ENCODE measurements around the gene NYAP2. TPM values are rescaled to one million over a fixed set of nuclear protein-coding genes. Genes with fewer than 3 reads are reported as not detected.

NYAP2 gene
- total RNA-seq, 2 donors from 2014 or later: 0.12 TPM; not detected in 1

DNA sequence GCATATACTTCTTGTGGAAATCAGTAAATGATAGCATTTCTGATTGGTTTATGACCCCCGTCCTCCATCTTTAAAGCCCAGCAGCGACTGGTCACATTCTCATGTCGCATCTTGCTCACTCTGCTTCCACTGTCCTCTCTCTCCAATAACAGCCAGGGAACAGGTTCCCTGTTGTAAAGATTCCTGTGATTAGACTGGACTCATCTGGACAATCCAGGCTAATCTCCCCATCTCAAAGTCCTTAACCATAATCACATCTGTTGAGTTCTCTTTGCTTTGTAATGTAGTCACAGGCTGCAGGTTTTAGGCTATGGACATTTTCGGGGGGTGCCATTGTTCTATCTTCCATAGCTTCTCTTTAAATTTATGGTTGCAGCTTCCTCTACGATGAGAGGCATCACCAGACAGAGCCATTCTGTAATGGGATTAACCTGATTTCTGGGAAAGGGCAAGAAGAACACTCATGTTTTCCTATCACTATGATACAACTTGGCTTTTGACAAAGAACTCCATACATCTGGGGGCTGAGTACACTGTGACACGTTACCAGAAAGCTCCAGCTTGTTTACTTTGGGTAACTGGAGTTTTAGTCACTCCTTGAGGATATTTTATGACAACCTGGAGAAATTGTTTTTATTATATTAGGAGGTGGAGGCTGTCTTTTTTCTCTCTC is 159.0 kb downstream of the NYAP2 start:
- ATAC-seq (no peak), DNase-seq (no peak)
- Mint-ChIP-seq H3K4me1 (no peaks in the 10 kb centered on the region), H3K27me3 (peaks cover 56% of the 10 kb centered on the region), H3K4me3 (no peak overlapping the region), H3K36me3 (ENCODE audit: low read depth) (peaks cover 2% of the 10 kb centered on the region), H3K27ac (no peak overlapping the region)
- no peaks in the 10 kb centered on the region for H3K9me3 ChIP-seq (ENCODE audit: control insufficient read depth, low read length, poor library complexity, severe bottlenecking)

DNA sequence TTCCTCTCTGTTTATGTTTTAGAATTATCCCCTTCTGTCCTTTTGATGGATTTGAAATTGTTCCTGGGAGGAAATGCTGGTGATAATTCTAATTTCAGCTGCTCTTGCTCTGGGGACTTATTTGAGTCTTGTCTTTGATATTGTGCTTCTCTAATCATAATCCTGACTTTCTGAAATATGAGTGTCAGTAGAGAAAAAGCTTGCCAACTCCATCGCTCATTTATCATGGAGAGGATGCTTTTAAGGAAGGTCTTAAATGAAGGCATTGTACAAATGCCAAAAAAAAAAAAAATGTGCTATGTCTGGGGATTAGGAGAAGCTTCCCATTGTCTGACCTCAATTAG is 159.5 kb downstream of the NYAP2 start:
- H3K4me1 Mint-ChIP-seq: no peaks in the 10 kb centered on the region
- no peaks in the 10 kb centered on the region for H3K9me3 ChIP-seq (ENCODE audit: control insufficient read depth, low read length, poor library complexity, severe bottlenecking)
- H3K27me3 Mint-ChIP-seq: peaks cover 58% of the 10 kb centered on the region
- peaks cover 2% of the 10 kb centered on the region for H3K36me3 Mint-ChIP-seq (ENCODE audit: low read depth)
- ATAC-seq (no peak), DNase-seq (no peak)
- H3K27ac Mint-ChIP-seq: no peak overlapping the region
- no peak overlapping the region for H3K4me3 Mint-ChIP-seq

DNA sequence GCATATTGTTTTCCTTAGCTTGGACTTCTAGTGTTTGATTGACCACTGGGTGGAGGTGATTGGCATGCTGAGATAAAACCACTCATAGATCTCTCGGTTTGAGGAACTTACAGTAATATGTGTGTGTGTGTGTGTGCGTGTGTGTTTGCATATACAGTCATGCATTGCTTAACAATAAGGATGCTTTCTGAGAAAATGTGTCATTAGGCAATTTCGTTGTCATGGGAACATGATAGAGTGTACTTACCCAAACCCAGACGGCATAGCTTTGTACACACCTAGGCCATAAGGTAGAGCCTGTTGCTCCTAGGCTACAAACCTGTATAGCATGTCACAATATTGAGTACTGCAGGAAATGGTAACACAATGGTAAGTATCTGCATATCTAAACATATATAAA is 167.3 kb downstream of the NYAP2 start:
- Mint-ChIP-seq H3K36me3 (ENCODE audit: low read depth) (no peaks in the 10 kb centered on the region), H3K27ac (no peak overlapping the region), H3K27me3 (peaks cover 24% of the 10 kb centered on the region), H3K4me3 (no peak overlapping the region), H3K4me1 (no peaks in the 10 kb centered on the region)
- no peak for DNase-seq
- no peaks in the 10 kb centered on the region for H3K9me3 ChIP-seq (ENCODE audit: control insufficient read depth, low read length, poor library complexity, severe bottlenecking)
- ATAC-seq: no peak

DNA sequence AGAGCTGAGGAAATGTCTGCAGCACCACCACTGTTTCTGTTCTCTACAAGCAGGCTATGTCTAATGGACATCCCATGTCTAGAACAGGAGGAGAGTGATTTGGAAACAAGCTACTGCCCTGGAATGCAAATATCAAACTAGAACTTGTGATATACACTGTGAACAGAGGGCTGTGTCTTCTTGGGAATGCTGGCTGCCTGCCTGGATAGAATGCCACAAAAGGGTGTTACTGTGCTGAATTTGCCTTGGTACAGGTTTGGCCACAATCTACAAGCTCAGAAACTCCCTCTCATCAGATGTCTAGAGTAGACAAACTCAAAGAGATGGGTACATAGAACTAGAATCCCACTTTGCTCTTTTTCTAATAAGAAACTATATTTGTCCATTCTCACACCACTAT is 170.5 kb downstream of the NYAP2 start:
- Mint-ChIP-seq H3K27me3 (peaks cover 12% of the 10 kb centered on the region), H3K36me3 (ENCODE audit: low read depth) (no peaks in the 10 kb centered on the region)

DNA sequence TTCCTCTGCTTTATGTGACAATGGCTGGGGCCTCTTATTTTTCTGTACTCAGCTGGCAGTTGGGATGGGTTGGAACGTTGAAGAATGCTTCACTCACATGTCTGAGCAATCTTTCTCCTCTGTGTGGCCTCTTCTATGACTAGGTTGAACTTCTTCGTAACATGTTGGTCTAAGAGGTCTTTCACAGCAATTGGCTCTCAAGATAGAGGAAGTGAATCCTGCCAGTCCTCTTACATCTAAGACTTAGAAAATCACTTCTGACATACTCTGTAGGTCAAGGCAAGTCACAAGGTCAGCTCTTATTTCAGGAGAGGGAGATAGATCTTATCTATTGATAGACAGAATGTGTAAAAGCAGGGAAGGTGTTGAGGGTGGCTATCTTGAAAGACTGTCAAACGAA is 174.1 kb downstream of the NYAP2 start:
- no peak overlapping the region for H3K27ac Mint-ChIP-seq

More for the DNA sequence above, 170.5 kb downstream of the NYAP2 start:
- no peaks in the 10 kb centered on the region for H3K4me1 Mint-ChIP-seq
- no peak overlapping the region for H3K27ac Mint-ChIP-seq
- ATAC-seq (no peak), DNase-seq (no peak)
- no peak overlapping the region for H3K4me3 Mint-ChIP-seq
- no peaks in the 10 kb centered on the region for H3K9me3 ChIP-seq (ENCODE audit: control insufficient read depth, low read length, poor library complexity, severe bottlenecking)

DNA sequence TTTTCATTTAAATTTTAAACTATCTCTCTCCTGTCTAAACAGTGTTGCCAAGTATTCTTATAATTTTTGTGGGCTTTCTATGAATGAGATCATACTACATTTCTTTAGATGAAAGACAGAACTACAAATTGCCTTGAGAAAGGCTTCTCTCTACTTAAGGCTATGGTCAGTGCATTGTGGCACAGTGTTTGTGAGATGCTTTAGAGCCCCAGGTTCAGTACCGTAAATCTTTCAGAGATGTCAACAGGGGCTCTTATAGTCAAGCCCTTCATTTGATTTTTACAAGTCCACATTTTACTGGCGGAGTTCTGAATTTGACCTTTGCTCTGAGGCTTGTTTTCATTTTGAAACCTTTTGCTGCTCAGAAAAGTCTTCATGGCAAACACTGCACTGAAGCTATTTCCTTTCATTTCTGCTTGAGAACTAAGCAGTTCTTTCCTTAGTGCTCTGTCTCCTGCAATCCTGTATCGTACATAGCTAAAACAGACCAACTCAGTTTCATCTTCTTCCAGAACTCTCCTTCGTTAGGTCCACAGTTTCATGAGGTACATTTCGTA is 175.2 kb downstream of the NYAP2 start:
- Mint-ChIP-seq H3K4me1 (no peaks in the 10 kb centered on the region), H3K4me3 (no peak overlapping the region), H3K27me3 (peaks cover 26% of the 10 kb centered on the region), H3K36me3 (ENCODE audit: low read depth) (no peaks in the 10 kb centered on the region), H3K27ac (no peak overlapping the region)
- no peak for DNase-seq
- no peak for ATAC-seq
- no peaks in the 10 kb centered on the region for H3K9me3 ChIP-seq (ENCODE audit: control insufficient read depth, low read length, poor library complexity, severe bottlenecking)

More for the DNA sequence above, 174.1 kb downstream of the NYAP2 start:
- H3K36me3 Mint-ChIP-seq (ENCODE audit: low read depth): no peaks in the 10 kb centered on the region
- no peaks in the 10 kb centered on the region for H3K4me1 Mint-ChIP-seq
- DNase-seq: no peak
- H3K27me3 Mint-ChIP-seq: peaks cover 17% of the 10 kb centered on the region
- ATAC-seq: no peak
- H3K9me3 ChIP-seq (ENCODE audit: control insufficient read depth, low read length, poor library complexity, severe bottlenecking): no peaks in the 10 kb centered on the region
- H3K4me3 Mint-ChIP-seq: no peak overlapping the region

DNA sequence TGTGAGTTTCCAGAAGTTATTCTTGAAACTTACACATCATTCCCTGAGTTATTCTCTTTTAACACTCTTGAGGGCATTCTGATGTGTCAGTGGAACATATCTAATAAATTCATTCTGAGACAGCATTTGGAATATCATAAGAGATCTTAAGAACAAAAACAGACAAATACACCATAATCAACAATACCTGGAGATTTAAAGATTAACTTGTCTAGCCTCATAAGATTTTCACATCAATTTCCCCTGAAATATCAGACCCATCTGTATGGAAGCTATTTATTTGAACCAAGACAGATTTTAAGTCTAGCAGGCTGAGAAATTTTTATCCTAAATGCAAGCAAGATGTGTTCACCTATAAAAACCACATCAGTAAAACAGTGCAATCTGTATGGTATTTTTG is 181.6 kb downstream of the NYAP2 start:
- H3K27ac Mint-ChIP-seq: no peak overlapping the region
- DNase-seq (no peak), ATAC-seq (no peak)
- no peaks in the 10 kb centered on the region for H3K4me1 Mint-ChIP-seq
- no peaks in the 10 kb centered on the region for H3K36me3 Mint-ChIP-seq (ENCODE audit: low read depth)
- H3K9me3 ChIP-seq (ENCODE audit: control insufficient read depth, low read length, poor library complexity, severe bottlenecking): no peaks in the 10 kb centered on the region
- no peak overlapping the region for H3K4me3 Mint-ChIP-seq
- peaks cover 30% of the 10 kb centered on the region for H3K27me3 Mint-ChIP-seq

DNA sequence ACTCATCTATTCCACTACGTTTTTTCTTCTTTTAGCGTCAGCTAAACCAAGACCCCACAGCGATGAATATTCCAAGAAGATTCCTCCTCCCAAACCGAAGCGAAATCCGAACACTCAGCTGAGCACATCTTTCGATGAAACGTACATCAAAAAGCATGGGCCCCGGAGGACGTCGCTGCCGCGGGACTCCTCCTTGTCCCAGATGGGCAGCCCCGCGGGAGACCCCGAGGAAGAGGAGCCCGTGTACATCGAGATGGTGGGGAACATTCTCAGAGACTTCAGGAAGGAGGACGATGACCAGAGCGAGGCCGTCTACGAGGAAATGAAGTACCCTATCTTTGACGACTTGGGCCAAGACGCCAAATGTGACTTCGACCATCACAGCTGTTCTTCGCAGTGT is 182.4 kb downstream of the NYAP2 start:
- Mint-ChIP-seq H3K36me3 (ENCODE audit: low read depth) (no peaks in the 10 kb centered on the region), H3K27ac (no peak overlapping the region), H3K4me1 (no peaks in the 10 kb centered on the region), H3K27me3 (peaks cover 32% of the 10 kb centered on the region), H3K4me3 (no peak overlapping the region)
- ATAC-seq: no peak
- DNase-seq: no peak
- H3K9me3 ChIP-seq (ENCODE audit: control insufficient read depth, low read length, poor library complexity, severe bottlenecking): no peaks in the 10 kb centered on the region

DNA sequence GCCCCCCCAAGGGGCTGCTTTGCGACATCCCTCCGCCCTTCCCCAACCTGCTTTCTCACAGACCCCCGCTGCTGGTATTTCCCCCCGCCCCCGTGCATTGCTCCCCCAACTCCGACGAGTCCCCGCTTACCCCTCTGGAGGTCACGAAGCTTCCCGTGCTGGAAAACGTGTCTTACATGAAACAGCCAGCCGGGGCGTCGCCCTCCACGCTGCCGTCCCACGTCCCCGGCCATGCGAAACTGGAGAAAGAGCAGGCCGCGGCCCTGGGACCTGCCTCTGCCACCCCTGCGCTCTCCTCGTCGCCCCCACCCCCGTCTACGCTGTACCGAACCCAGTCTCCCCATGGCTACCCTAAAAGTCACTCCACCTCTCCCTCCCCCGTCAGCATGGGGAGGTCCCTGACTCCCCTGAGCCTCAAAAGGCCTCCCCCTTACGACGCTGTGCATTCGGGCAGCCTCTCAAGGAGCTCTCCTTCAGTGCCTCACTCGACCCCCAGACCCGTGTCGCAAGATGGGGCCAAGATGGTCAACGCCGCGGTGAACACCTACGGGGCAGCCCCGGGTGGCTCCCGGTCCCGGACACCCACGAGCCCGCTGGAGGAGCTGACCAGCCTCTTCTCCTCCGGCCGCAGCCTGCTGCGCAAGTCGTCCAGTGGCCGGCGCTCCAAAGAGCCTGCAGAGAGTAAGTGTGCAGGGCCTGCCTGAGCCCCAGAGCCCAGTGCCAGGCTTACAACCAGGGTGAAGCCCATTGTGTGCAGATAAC is 183.0 kb downstream of the NYAP2 start:
- no peaks in the 10 kb centered on the region for H3K4me1 Mint-ChIP-seq
- DNase-seq (no peak), ATAC-seq (no peak)
- no peak overlapping the region for H3K27ac Mint-ChIP-seq
- no peak overlapping the region for H3K4me3 Mint-ChIP-seq
- no peaks in the 10 kb centered on the region for H3K9me3 ChIP-seq (ENCODE audit: control insufficient read depth, low read length, poor library complexity, severe bottlenecking)
- H3K27me3 Mint-ChIP-seq: peaks cover 37% of the 10 kb centered on the region
- peaks cover 2% of the 10 kb centered on the region for H3K36me3 Mint-ChIP-seq (ENCODE audit: low read depth)

DNA sequence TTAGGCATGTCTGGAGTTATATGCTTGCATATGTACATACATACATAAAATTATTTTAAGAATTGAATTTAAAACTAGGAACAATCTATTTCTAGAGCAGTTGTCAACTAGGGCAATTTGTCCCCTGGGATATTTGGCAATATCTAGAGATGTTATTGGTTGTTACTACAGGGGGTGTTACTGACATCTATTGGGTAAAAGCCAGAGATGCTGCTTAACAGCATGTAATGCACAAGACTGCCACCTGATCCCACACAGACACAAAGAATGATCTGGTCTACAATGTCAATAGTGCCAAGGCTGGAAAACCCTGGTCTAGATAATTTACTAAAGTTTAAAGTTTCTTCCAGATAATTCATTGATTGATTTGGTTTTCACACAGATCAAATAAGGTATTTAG is 185.3 kb downstream of the NYAP2 start:
- no peaks in the 10 kb centered on the region for H3K4me1 Mint-ChIP-seq
- peaks cover 21% of the 10 kb centered on the region for H3K27me3 Mint-ChIP-seq
- H3K9me3 ChIP-seq (ENCODE audit: control insufficient read depth, low read length, poor library complexity, severe bottlenecking): no peaks in the 10 kb centered on the region
- ATAC-seq (no peak), DNase-seq (no peak)
- H3K27ac Mint-ChIP-seq: no peak overlapping the region
- H3K4me3 Mint-ChIP-seq: no peak overlapping the region
- peaks cover 2% of the 10 kb centered on the region for H3K36me3 Mint-ChIP-seq (ENCODE audit: low read depth)

DNA sequence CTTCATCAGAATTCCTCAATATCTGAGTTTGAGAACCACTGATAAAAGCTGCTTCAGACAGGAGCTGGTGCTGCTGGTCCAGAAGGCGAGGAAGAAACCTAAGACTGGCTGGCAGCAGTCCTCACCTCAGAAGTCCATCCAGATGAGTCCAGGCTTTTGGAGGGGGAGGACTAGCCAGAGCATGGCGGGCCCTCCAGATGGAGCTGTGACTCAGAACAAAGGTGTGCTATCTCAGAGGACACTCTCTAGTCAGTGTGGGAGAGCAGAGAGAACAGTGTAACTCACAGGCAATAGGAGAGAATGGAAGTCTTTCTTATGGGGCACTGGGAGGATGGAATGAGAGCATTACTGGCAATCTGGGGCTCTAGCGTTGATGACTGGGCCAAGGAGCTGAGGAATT is 191.4 kb downstream of the NYAP2 start:
- peaks cover 2% of the 10 kb centered on the region for H3K36me3 Mint-ChIP-seq (ENCODE audit: low read depth)
- no peaks in the 10 kb centered on the region for H3K4me1 Mint-ChIP-seq
- no peak overlapping the region for H3K27ac Mint-ChIP-seq
- no peaks in the 10 kb centered on the region for H3K9me3 ChIP-seq (ENCODE audit: control insufficient read depth, low read length, poor library complexity, severe bottlenecking)
- DNase-seq: no peak
- no peak overlapping the region for H3K4me3 Mint-ChIP-seq
- H3K27me3 Mint-ChIP-seq: peaks cover 16% of the 10 kb centered on the region
- no peak for ATAC-seq

DNA sequence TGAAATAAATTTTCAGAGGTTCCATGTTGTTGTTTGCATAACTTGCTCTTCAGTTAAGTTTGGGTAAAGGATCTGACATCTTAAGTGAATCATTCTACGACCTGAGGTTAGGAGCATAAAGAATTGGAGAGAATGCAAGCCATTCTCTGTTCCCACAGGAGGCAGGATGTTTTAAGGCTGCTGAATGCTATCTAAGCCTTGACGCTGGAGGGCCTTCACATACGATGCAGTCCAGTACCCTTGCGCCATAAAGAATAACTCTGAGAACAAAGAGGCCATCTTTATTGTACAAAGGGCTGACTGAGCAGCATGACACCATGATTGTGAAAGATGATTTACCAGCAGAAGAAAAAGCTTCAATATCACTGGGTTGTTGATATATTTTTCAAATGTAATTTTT is 198.4 kb downstream of the NYAP2 start:
- ATAC-seq (no peak), DNase-seq (no peak)
- no peaks in the 10 kb centered on the region for H3K9me3 ChIP-seq (ENCODE audit: control insufficient read depth, low read length, poor library complexity, severe bottlenecking)
- H3K27ac Mint-ChIP-seq: no peak overlapping the region
- H3K36me3 Mint-ChIP-seq (ENCODE audit: low read depth): no peaks in the 10 kb centered on the region
- peaks cover 2% of the 10 kb centered on the region for H3K4me1 Mint-ChIP-seq
- H3K4me3 Mint-ChIP-seq: no peak overlapping the region
- no peaks in the 10 kb centered on the region for H3K27me3 Mint-ChIP-seq

DNA sequence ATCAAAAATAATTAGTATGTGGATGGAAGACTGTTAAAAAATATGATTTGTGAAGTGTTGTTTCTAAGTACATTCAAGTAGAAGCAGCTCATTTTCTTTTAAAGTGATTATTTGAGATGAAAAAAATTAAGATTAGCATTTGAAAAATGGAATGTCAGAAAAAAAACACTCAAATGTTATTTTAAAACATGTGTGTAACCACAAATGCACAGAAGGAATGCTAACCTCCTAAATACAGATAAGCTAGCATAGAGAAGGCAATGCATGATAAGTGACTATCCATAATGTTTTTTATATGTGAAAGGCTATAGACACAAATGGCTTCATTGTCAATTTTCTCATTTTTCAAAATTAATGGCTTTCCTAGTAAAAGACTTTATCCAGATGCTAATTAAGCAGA is 198.9 kb downstream of the NYAP2 start:
- no peak for DNase-seq
- H3K27me3 Mint-ChIP-seq: no peaks in the 10 kb centered on the region
- no peak overlapping the region for H3K4me3 Mint-ChIP-seq
- no peak for ATAC-seq
- H3K4me1 Mint-ChIP-seq: peaks cover 2% of the 10 kb centered on the region
- no peaks in the 10 kb centered on the region for H3K9me3 ChIP-seq (ENCODE audit: control insufficient read depth, low read length, poor library complexity, severe bottlenecking)
- no peak overlapping the region for H3K27ac Mint-ChIP-seq
- no peaks in the 10 kb centered on the region for H3K36me3 Mint-ChIP-seq (ENCODE audit: low read depth)

DNA sequence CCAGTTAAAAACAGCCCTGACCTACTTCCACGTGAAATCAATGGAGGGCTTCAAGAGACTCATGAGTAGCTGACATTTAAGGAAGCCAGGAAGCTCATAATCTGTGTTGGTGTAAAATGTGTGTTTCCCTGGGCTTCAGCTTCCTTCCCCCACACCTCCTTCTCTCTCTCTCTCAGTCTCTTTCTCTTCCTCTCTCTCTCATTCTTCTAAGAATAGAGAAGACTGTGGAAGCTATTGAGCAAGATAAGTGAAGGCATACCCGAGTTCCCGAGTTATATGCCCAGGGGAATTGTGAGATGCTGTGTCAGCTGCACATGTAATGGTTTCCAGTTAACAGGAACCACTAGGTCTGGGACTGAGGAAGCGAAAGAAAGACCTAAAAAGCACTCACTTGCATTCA is 199.4 kb downstream of the NYAP2 start:
- Mint-ChIP-seq H3K27ac (no peak overlapping the region), H3K27me3 (no peaks in the 10 kb centered on the region), H3K36me3 (ENCODE audit: low read depth) (no peaks in the 10 kb centered on the region), H3K4me3 (no peak overlapping the region), H3K4me1 (peaks cover 2% of the 10 kb centered on the region)
- DNase-seq (no peak), ATAC-seq (no peak)
- H3K9me3 ChIP-seq (ENCODE audit: control insufficient read depth, low read length, poor library complexity, severe bottlenecking): no peaks in the 10 kb centered on the region
